GM19452 (cell line): ENCODE measurements around the gene RAPGEFL1.
"Not testable (repeated sequence)": the region's sequence is repeated elsewhere in the genome, so short reads cannot be mapped to it uniquely, and the experiment has no call there.

Experiments
- ATAC-seq: cut with Tn5 transposase; IDR thresholded peaks from one replicate; pipeline ENCODE4 v1.9.1; 2021; ENCODE audit not compliant: unreplicated experiment

Gene RAPGEFL1

DNA sequence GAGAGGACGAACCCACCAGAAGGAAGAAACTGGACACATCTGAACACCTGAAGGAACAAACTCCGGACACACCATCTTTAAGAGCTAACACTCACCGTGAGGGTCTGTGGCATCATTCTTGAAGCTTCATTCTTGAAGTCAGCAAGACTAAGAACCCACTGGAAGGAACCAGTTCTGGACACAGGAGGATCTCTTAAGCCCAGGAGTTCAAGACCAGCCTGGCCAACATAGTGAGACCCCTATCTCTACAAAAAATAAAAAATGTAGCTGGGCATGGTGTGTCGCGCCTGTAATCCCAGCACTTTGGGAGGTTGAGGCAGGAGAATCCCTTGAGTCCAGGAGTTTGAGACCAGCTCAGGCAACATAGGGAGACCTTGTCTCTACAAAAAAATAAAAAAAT lies 21.3 kb downstream of the RAPGEFL1 start:
- no peak for ATAC-seq

DNA sequence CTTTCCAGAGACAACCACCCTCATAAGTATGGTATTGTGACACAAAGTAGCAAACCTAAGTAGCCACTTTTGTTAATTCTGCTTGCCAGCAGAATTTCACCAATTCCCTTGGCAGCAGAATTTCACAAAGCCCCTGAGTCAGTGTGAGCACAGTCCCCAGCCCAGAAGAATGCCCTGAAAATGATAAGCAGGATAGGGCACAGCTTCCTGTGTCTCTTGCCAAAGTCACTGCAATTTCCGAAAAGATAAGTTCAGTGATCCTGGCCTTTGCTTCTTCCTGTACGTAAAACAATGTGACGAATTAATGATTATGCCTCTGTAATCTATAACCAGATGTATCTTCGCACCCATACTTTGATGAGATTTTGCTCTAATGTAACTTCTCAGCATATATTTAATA lies 25.9 kb downstream of the RAPGEFL1 start:
- ATAC-seq = no peak

GRCh38 chr17:40206193-40206592 lies 28.9 kb downstream of the RAPGEFL1 start:
- not testable (repeated sequence) for ATAC-seq

DNA sequence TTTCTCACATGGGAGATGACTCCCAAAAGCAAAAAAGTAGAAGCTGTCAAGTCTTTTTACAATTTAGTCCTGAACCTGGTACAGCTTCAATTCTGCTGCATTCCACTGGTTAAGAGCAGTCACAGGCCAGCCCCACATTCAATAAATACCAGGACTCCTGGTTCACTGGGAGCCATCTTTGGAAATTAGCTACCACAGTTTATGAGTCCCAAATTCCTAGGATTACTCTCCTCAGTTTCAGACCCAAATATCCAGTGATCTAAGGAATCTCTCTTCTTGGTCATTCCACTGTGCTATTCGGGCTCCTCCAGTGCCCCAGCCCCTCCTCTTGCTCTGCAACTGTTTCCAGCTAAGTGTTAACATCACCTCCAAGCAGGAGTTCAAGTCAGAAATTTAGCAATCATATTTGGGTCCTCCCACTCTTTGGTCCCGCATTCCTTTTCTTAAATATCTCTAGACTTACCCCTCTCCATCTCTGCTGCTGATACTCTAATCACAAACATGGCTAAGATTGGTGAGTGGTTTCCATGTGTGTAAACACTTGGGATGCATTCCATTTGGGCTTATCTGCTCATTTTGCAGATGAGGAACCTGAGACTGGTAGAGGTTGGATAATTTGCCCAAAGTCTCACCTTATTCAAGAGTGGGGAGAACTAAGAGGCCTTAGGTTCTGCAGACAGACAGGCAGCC lies 32.3 kb downstream of the RAPGEFL1 start:
- ATAC-seq = no peak

- ATAC-seq = not testable (repeated sequence)
Measured at GRCh38 chr17:40213914-40214313, 36.6 kb downstream of the RAPGEFL1 start.

- no peak for ATAC-seq
Measured at GRCh38 chr17:40218006-40218739, 40.9 kb downstream of the RAPGEFL1 start.

DNA sequence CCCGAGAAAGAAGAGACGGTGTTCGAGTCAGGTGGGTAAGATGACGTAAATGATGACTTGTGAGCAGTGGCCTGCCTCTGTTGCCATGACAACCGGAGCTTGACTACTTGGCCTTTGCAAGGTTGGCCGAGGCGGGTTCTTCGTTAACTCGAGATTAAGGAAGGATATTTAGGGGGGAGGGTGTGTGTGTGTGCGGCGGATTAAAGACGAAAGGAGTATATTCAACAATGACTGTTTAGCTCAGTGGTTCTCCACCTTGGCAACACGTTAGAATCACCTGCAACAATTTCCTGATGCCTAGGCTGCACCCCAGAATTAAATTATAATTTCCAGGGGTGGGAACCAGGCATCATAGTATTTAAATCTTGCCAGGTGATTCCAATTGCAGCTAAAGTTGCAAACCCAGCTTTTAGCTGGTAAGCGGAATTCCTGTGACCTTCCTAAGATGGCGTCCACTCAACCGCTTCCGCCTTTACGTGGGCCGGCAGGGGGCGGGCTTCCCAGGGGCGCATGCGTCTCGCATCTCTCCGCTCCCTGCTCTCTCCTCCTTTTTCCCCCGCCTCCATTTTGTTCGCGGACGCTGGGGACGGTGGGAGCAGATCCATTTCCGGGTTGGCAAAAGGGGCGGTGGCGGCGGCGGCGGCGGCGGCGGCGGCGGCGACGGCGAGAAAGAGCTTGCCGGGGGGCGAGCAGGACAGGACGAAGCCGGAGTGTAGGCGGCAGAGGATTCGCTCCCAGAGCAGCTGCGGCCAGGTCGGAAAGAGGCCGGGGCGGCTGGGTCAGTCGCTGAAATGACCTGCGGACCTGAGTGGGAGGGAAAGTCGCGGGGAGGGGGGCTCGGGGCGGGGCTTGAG lies 41.7 kb downstream of the RAPGEFL1 start, which contains the start of gene WIPF2:
Gene WIPF2 (plus strand): TSS at position 565 of the 854 bp plus-strand sequence. CDS start 37,156 bp downstream, outside the sequence.
- peak; percentile 88 for ATAC-seq

GRCh38 chr17:40219594-40220338 lies 42.5 kb downstream of the RAPGEFL1 start:
- no peak for ATAC-seq

- ATAC-seq = no peak
Measured at GRCh38 chr17:40224718-40225550, 47.7 kb downstream of the RAPGEFL1 start.

DNA sequence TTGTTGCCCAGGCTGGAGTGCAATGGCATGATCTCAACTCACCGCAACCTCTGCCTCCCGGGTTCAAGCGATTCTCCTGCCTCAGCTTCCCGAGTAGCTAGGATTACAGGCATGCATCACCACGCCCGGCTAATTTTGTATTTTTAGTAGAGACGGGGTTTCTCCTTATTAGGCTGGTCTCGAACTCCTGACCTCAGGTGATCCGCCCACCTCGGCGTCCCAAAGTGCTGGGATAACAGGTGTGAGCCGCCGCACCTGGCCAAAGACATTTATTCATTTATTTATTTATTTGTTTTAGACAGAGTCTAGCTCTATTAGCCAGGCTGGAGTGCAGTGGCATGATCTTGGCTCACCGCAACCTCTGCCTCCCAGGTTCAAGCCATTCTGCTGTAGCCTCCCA lies 51.9 kb downstream of the RAPGEFL1 start:
- not testable (repeated sequence) for ATAC-seq

- ATAC-seq = no peak
Measured at GRCh38 chr17:40230670-40231069, 53.4 kb downstream of the RAPGEFL1 start.

DNA sequence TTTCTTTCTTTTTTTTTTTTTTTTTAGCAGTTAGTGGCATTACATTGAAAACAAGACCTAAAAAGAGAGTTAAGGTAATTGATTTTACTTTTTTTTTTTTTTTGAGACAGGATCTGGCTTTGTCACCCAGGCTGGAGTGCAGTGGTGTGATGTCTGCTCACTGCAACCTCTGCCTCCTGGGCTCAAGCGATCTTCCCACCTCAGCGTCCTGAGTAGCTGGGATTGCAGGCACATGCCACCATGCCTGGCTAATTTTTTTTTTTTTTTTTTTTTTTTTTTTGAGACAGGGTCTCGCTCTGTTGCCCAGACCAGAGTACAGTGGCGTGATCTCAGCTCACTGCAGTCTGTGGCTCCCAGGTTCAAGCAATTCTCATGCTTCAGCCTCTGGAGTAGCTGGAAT lies 54.7 kb downstream of the RAPGEFL1 start:
- not testable (repeated sequence) for ATAC-seq

GRCh38 chr17:40241252-40241834 lies 64.1 kb downstream of the RAPGEFL1 start:
- ATAC-seq = no peak

DNA sequence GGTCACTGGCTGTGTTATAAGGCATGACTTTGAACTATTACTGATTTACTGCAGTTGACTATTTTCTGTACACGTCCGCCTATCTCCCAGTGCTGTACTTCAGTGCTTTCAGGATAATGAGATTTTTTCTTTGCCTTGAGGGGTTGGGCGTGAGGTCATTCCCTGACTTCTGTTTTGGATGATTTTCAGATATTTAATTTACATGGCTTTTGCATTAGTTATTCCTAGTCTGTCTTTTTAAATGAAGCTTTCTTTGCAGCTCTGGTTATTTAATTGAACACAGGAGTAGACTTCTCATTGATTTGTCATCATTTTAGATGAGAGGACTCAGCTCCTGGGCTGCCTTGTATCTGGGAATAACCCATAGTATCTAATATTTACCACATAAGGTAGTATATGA lies 65.5 kb downstream of the RAPGEFL1 start:
- ATAC-seq = no peak

GRCh38 chr17:40243761-40244160 lies 66.5 kb downstream of the RAPGEFL1 start:
- ATAC-seq = no peak

DNA sequence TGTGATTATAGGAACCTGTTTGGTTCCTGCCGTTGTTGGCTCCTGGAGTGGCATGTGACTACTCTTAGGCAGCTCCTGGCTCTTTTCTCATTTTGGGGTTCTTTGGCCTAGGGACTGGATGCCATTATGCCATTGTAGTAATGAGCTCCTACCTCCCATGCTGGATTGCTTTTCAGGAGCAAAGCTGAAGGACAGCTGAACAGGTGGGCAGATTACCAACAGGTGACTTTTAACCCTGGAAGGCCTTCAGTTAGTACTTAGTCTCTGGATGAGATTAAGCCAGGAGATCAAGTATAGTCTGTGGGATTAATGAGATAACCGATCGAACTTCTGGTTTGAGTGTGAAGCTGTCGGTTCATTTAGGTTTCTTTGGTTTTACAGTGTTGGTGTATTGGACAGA lies 67.0 kb downstream of the RAPGEFL1 start:
- ATAC-seq = no peak
